ENCODE measurements around the gene CRMP1.

DNA sequence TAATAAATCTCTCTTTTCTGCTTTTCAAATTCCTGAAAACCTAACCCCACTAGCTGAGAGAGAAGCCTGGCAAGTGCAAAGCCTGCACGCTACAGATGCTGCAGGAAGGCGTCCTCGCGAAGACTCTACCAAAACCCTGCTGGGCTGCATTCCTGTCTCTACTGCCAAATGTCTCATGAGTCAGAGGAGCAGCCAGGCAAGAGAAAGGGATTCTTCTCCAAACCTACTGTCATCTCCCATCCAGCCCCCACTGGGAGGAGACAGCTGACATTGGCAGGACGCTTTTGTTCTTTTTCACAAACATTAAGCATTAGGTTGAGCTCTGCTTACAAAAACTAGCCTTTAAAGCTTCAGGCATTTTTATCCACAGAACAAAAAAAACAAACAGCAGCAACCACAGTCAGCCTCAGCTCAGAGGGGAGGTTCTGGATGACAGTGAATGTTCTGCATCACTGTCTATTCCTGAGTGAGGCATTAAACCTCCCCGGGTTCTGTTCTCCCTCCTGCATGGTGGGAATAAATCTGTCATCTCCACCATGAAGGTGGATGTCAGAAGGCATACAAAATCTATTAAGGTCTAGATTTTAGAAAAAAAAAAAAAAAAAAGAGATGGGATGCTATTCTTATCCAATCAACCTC, 18.0 kb downstream of the CRMP1 start:
- TF ChIP-seq, protein P1, sequence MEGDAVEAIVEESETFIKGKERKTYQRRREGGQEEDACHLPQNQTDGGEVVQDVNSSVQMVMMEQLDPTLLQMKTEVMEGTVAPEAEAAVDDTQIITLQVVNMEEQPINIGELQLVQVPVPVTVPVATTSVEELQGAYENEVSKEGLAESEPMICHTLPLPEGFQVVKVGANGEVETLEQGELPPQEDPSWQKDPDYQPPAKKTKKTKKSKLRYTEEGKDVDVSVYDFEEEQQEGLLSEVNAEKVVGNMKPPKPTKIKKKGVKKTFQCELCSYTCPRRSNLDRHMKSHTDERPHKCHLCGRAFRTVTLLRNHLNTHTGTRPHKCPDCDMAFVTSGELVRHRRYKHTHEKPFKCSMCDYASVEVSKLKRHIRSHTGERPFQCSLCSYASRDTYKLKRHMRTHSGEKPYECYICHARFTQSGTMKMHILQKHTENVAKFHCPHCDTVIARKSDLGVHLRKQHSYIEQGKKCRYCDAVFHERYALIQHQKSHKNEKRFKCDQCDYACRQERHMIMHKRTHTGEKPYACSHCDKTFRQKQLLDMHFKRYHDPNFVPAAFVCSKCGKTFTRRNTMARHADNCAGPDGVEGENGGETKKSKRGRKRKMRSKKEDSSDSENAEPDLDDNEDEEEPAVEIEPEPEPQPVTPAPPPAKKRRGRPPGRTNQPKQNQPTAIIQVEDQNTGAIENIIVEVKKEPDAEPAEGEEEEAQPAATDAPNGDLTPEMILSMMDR (IDR thresholded peaks at IDR 0.05; ENCODE audit: borderline replicate concordance, extremely low read depth, low read length, poor library complexity, severe bottlenecking): no peak
- no peak for TF ChIP-seq EZH2 (IDR thresholded peaks at IDR 0.05; ENCODE audit: borderline replicate concordance, low read depth, low read length, severe bottlenecking)
